SK-N-MC (cell line): ENCODE measurements around the gene RTCB.
A peak's percentile ranks its signal among the peaks of the same experiment; 100 is the strongest.

Experiments used
- DNase-seq: peaks from one replicate; pipeline ENCODE4 v3.0.0-alpha.2; 2011; ENCODE audit warnings: low read depth, low spot score
- H3K27ac ChIP-seq: fragments of 200-600 bp; sonication (generic); 2 replicates; pipeline ENCODE4 v1.5.1; 2016; ENCODE audit warnings: mixed run types
- H3K36me3 ChIP-seq: fragments of 200-600 bp; sonication (generic); 2 replicates; pipeline ENCODE4 v1.6.1; 2017; ENCODE audit warnings: antibody characterized with exemption, low read length, mixed read lengths; ENCODE audit not compliant: insufficient read depth
- H3K4me3 ChIP-seq: fragments of 200-600 bp; sonication (generic); 2 replicates; pipeline ENCODE4 v1.5.1; 2016
- H3K9ac ChIP-seq: fragments of 200-600 bp; sonication (generic); 2 replicates; pipeline ENCODE4 v1.8.0; 2017; ENCODE audit warnings: mixed run types, mixed read lengths; ENCODE audit not compliant: insufficient read length
- H3K9me3 ChIP-seq: fragments of 200-600 bp; sonication (generic); 2 replicates; pipeline ENCODE4 v1.6.1; 2017; ENCODE audit warnings: low read depth, mild to moderate bottlenecking, antibody characterized with exemption, low read length, moderate library complexity, mixed read lengths
- EZH2 ChIP-seq: fragments of 200-600 bp; sonication (generic); IDR thresholded peaks from one replicate; pipeline ENCODE4 v1.6.1; 2017; ENCODE audit warnings: antibody characterized with exemption
- FOXP2 ChIP-seq: optimal IDR thresholded peaks from 2 replicates; pipeline ENCODE3; 2011; ENCODE audit warnings: mild to moderate bottlenecking, moderate library complexity; ENCODE audit not compliant: insufficient read depth; ENCODE audit errors: extremely low read length, control extremely low read depth
- POLR2AphosphoS5 ChIP-seq: IDR thresholded peaks from 2 replicates; pipeline ENCODE4 v1.6.1; 2012; ENCODE audit warnings: mild to moderate bottlenecking, low read depth, low read length, borderline replicate concordance

Gene RTCB

GRCh38 chr22:32411829-32412592 lies at the start of gene RTCB:
Gene RTCB, minus strand, starts transcription at chr22:32412247. Its CDS starts 91 bp downstream, at chr22:32412156.
- TF ChIP-seq POLR2AphosphoS5 (peak; percentile 82), FOXP2 (no peak), EZH2 (no peak)
- H3K27ac ChIP-seq: peak within 1 kb of the TSS; percentile 74; the same call in 1 of the 2 replicates
- H3K9me3 ChIP-seq: no peaks in the 10 kb centered on the region
- peak; percentile 82 for DNase-seq
- peak within 1 kb of the TSS; percentile 79 for H3K4me3 ChIP-seq
- H3K36me3 ChIP-seq: peaks cover 24% of the 10 kb centered on the region
- peak within 1 kb of the TSS; percentile 91 for H3K9ac ChIP-seq

- no peaks in the 10 kb centered on the region for H3K9me3 ChIP-seq
- no peak overlapping the region for H3K9ac ChIP-seq
- H3K36me3 ChIP-seq: no peaks in the 10 kb centered on the region
- DNase-seq: no peak
- H3K4me3 ChIP-seq: no peak overlapping the region
- no peak overlapping the region for H3K27ac ChIP-seq
- TF ChIP-seq FOXP2 (no peak), EZH2 (no peak), POLR2AphosphoS5 (no peak)
Observed at GRCh38 chr22:32457031-32457430, 45.0 kb upstream of the RTCB start.

GRCh38 chr22:32448980-32449379 lies 36.9 kb upstream of the RTCB start:
- H3K4me3 ChIP-seq: no peak overlapping the region

GRCh38 chr22:32446321-32446720 lies 34.3 kb upstream of the RTCB start:
- H3K9me3 ChIP-seq: no peaks in the 10 kb centered on the region

More at GRCh38 chr22:32448980-32449379, 36.9 kb upstream of the RTCB start:
- TF ChIP-seq POLR2AphosphoS5 (no peak), FOXP2 (no peak), EZH2 (no peak)
- Histone ChIP-seq H3K9me3 (no peaks in the 10 kb centered on the region), H3K36me3 (no peaks in the 10 kb centered on the region), H3K9ac (no peak overlapping the region), H3K27ac (no peak overlapping the region)
- no peak for DNase-seq

GRCh38 chr22:32444068-32444467 lies 32.0 kb upstream of the RTCB start:
- DNase-seq: no peak
- Histone ChIP-seq H3K36me3 (no peaks in the 10 kb centered on the region), H3K9ac (no peak overlapping the region), H3K4me3 (no peak overlapping the region), H3K27ac (no peak overlapping the region), H3K9me3 (no peaks in the 10 kb centered on the region)
- TF ChIP-seq POLR2AphosphoS5: no peak

More at GRCh38 chr22:32446321-32446720, 34.3 kb upstream of the RTCB start:
- Histone ChIP-seq H3K27ac (no peak overlapping the region), H3K36me3 (no peaks in the 10 kb centered on the region), H3K9ac (no peak overlapping the region), H3K4me3 (no peak overlapping the region)
- TF ChIP-seq POLR2AphosphoS5 (no peak), EZH2 (no peak), FOXP2 (no peak)
- no peak for DNase-seq

GRCh38 chr22:32430352-32430751 lies 18.3 kb upstream of the RTCB start:
- no peak for DNase-seq
- Histone ChIP-seq H3K4me3 (no peak overlapping the region), H3K9me3 (no peaks in the 10 kb centered on the region), H3K36me3 (no peaks in the 10 kb centered on the region), H3K27ac (no peak overlapping the region), H3K9ac (no peak overlapping the region)
- TF ChIP-seq EZH2 (no peak), POLR2AphosphoS5 (no peak), FOXP2 (no peak)

GRCh38 chr22:32426881-32427280 lies 14.8 kb upstream of the RTCB start:
- Histone ChIP-seq H3K27ac (no peak overlapping the region), H3K36me3 (no peaks in the 10 kb centered on the region), H3K9me3 (no peaks in the 10 kb centered on the region), H3K9ac (no peak overlapping the region), H3K4me3 (no peak overlapping the region)
- DNase-seq: no peak
- no peak for TF ChIP-seq EZH2
- no peak for TF ChIP-seq POLR2AphosphoS5
- no peak for TF ChIP-seq FOXP2

GRCh38 chr22:32423664-32424063 lies 11.6 kb upstream of the RTCB start:
- no peak for DNase-seq
- Histone ChIP-seq H3K36me3 (no peaks in the 10 kb centered on the region), H3K9ac (no peak overlapping the region), H3K27ac (no peak overlapping the region), H3K4me3 (no peak overlapping the region), H3K9me3 (no peaks in the 10 kb centered on the region)
- TF ChIP-seq FOXP2: no peak
- TF ChIP-seq EZH2: no peak
- TF ChIP-seq POLR2AphosphoS5: no peak

GRCh38 chr22:32422062-32422461 lies 10.0 kb upstream of the RTCB start:
- Histone ChIP-seq H3K27ac (no peak overlapping the region), H3K36me3 (no peaks in the 10 kb centered on the region), H3K9me3 (no peaks in the 10 kb centered on the region), H3K9ac (no peak overlapping the region), H3K4me3 (no peak overlapping the region)
- TF ChIP-seq POLR2AphosphoS5 (no peak), FOXP2 (no peak), EZH2 (no peak)
- DNase-seq: no peak
